Naive B cell (primary cell): ENCODE measurements around the gene MTOR. TPM values are rescaled to one million over a fixed set of nuclear protein-coding genes. Genes with fewer than 3 reads are reported as not detected.
"Not testable (repeated sequence)": the region's sequence is repeated elsewhere in the genome, so short reads cannot be mapped to it uniquely, and the experiment has no call there.

Source experiments
- ATAC-seq, 2 donors: fragments of 150-1000 bp; cut with Tn5 transposase; 2 replicates each; pipeline ENCODE4 v1.10.0; 2021; ENCODE audit warnings: low read depth in 2 of 2, mild to moderate bottlenecking in 2 of 2, moderate library complexity in 2 of 2
- DNase-seq: peaks from one replicate; pipeline ENCODE4 v3.0.0; 2022
- H3K27ac Mint-ChIP-seq, 6 donors: one replicate each; pipeline ENCODE4 v1.8.0; 2020 to 2022; ENCODE audit warnings: mild to moderate bottlenecking in 6 of 6, mixed read lengths in 6 of 6, moderate library complexity in 5 of 6, inconsistent platforms in 2 of 6
- H3K27me3 Mint-ChIP-seq, 3 donors: one replicate each; pipeline ENCODE4 v1.8.0; 2021 to 2022; ENCODE audit warnings: mixed read lengths in 3 of 3, mild to moderate bottlenecking in 1 of 3
- H3K36me3 Mint-ChIP-seq, 2 donors: one replicate each; pipeline ENCODE4 v1.8.0; 2020 to 2022; ENCODE audit warnings: mixed read lengths in 2 of 2, inconsistent platforms in 1 of 2, mild to moderate bottlenecking in 1 of 2
- H3K4me1 Mint-ChIP-seq, 3 donors: one replicate each; pipeline ENCODE4 v1.8.0; 2020 to 2022; ENCODE audit warnings: mixed read lengths in 3 of 3, inconsistent platforms in 1 of 3, mild to moderate bottlenecking in 1 of 3, moderate library complexity in 1 of 3
- H3K4me3 Mint-ChIP-seq, 8 donors: one replicate each; pipeline ENCODE4 v1.8.0; 2020 to 2022; ENCODE audit warnings: mild to moderate bottlenecking in 8 of 8, mixed read lengths in 8 of 8, moderate library complexity in 8 of 8, inconsistent platforms in 2 of 8
- H3K9me3 Mint-ChIP-seq, 7 donors: one replicate each; pipeline ENCODE4 v1.8.0; 2020 to 2022; ENCODE audit warnings: mixed read lengths in 7 of 7, mild to moderate bottlenecking in 5 of 7, inconsistent platforms in 2 of 7, moderate library complexity in 1 of 7
- polyA plus RNA-seq, 6 donors: library from polyadenylated mRNA; unstranded; fragments of 300-500 nt; fragmentation: Illumina TruSeq; gene quantifications; one replicate each; pipeline ENCODE4 v1.2.3, GENCODE V29; 2021; ENCODE audit warnings: low read depth in 6 of 6

MTOR gene
- polyA plus RNA-seq, 6 donors from 2014 or later, result 0.88 to 10.3 (median 4.6) TPM

DNA sequence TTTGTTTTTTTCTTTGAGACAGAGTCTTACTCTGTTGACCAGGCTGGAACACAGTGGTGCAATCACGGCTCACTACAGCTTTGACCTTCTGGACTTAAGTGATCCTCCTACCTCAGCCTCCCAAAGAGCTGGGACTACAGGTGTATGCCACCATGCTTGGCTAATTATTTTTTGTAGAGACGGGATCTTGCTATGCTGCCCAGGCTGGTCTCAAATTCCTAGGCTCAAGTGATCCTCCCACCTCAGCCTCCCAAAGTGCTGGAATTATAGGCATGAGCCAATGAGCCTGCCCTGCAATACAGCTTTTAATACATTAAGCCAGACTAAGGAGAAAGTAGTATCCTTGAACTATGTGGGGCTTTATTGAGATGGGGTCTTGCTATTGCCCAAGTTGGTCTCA is 146.0 kb downstream of the MTOR start:
- Mint-ChIP-seq H3K27ac (no peak overlapping the region), H3K4me3 (no peak overlapping the region), H3K4me1 (no peaks in the 10 kb centered on the region), H3K27me3 (no peaks in the 10 kb centered on the region), H3K36me3 (peaks cover 15 to 34% of the 10 kb centered on the region in 2 donors), H3K9me3 (peaks cover 0 to 1% (median 0%) of the 10 kb centered on the region in 7 donors)
- ATAC-seq (no peak), DNase-seq (no peak)

DNA sequence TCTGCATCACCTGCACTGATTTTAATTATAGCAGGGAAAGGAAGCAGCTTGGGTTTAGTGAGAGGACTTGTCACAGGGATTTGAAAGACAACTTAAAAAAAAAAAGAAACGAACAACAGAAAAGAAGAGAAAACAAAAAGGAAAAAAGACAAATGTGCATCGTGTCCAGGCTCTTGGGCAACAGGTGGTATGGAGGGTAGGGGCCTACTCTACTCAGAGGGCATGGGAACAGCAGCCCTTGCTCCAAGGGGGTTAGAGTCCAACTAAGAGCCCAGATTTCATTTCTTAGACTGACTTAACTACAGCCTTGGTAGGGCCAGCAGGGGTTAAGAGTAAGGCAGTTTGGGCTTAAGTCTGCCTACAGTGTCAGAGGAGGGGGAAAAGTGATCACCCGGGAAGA is 147.4 kb downstream of the MTOR start:
- Mint-ChIP-seq H3K27ac (peak overlapping the region in 2 of 6 donors; percentile 67 to 73), H3K36me3 (peaks cover 15 to 33% of the 10 kb centered on the region in 2 donors), H3K4me3 (no peak overlapping the region), H3K4me1 (no peaks in the 10 kb centered on the region), H3K9me3 (peaks cover 0 to 1% (median 0%) of the 10 kb centered on the region in 7 donors), H3K27me3 (no peaks in the 10 kb centered on the region)
- DNase-seq, result no peak
- no peak for ATAC-seq

DNA sequence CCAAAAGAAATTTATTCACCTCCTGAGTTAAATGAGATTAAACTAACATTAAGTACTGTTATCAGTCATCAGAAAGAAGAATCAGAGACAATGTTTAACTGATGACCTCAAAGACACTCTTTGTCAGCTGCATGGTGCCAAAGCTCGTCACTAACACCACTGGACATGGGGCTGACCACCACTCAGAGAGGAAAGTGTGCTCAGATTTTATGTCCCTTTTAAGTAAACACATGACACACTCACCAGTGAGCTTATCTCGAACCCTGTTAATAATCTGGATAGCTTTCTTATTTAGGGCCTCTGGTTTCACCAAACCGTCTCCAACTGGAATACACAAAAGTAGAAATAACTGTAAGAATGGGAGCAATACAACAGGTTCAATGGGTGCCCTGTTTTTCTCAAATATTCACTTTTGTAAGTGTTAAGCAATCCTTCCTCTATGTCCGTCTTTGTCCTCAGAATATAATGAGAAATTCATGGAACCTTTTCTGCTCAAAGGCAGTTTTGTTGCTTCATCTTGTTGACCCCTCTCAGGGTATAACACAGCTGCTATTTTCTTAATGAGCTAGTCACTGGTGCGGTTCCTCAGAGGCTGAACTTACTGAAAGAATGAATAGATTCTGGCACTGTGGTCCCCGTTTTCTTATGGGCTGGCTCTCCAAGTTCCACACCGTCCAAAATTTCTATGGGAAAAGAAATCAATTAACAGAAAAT is 153.1 kb downstream of the MTOR start:
- ATAC-seq, result no peak
- H3K36me3 Mint-ChIP-seq, result peaks cover 20 to 37% of the 10 kb centered on the region in 2 donors
- H3K27me3 Mint-ChIP-seq, result no peaks in the 10 kb centered on the region
- H3K4me1 Mint-ChIP-seq, result no peaks in the 10 kb centered on the region
- no peaks in the 10 kb centered on the region for H3K9me3 Mint-ChIP-seq
- no peak for DNase-seq
- H3K4me3 Mint-ChIP-seq, result no peak overlapping the region
- no peak overlapping the region for H3K27ac Mint-ChIP-seq

DNA sequence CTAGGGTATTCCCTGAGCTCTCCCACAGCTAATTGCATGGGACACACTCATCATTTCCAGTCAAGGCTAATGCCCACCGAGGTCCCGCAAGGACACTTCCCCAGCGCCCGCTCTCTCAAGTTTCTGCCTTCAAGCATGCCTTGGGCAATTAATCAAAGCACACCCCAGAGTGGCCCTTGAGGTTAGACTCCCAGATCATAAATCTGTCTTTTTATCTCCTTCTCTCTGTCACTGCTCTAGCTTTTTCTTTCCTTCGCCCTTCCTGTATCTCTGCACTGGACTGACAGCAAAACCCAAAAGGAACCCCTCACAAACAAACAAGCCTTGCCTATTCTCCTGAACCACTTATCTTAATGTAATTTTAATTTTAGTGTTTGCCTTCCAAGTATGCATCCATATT is 154.8 kb downstream of the MTOR start:
- peaks cover 16 to 27% of the 10 kb centered on the region in 2 donors for H3K36me3 Mint-ChIP-seq
- no peak overlapping the region for H3K27ac Mint-ChIP-seq

DNA sequence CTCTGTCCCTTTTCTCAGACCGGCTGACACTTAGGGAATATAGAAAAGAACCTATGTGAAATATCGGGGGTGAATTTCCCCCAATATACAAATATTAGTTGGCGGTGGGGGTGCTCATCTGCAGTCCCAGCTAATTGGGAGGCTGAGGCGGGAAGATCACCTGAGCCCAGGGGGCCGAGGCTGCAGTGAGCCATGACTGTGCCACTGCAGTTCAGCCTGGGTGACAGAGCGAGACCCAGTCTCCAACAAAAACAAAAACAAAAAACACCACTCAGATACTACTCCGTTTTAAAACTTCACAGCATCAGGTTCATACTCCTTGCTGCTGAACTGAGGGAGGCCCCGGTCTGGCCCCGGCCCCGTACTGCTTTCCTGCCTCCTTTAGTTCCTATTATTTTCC is 156.8 kb downstream of the MTOR start:
- ATAC-seq, result no peak
- no peaks in the 10 kb centered on the region for H3K9me3 Mint-ChIP-seq

More for the DNA sequence above, 154.8 kb downstream of the MTOR start:
- DNase-seq (no peak), ATAC-seq (no peak)
- Mint-ChIP-seq H3K4me3 (no peak overlapping the region), H3K4me1 (no peaks in the 10 kb centered on the region), H3K9me3 (no peaks in the 10 kb centered on the region), H3K27me3 (no peaks in the 10 kb centered on the region)

DNA sequence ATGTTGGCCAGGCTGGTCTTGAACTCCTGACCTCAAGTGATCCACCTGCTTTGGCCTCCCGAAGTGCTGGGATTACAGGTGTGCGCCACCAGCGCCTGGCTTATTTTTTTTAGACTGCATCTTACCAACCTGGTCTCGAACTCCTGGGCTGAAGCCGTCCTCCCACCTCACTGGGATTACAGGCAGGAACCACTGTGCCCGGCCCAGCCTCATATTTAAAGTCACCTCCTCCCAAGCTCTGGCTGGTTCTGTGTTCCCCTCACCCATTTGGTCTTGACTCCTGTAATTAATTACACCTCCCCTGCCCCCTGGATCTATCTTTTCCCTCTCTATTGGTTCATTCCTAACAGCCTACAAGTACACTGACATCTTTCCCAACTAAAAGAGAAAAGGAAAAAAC is 161.0 kb downstream of the MTOR start:
- Mint-ChIP-seq H3K4me3 (peak overlapping the region; percentile 41 to 86 (median 69)), H3K4me1 (peaks cover 6 to 19% (median 11%) of the 10 kb centered on the region in 3 donors), H3K27me3 (no peaks in the 10 kb centered on the region), H3K9me3 (no peaks in the 10 kb centered on the region), H3K36me3 (peaks cover 4 to 8% of the 10 kb centered on the region in 2 donors), H3K27ac (peak overlapping the region in 4 of 6 donors; percentile 48 to 87 (median 82))
- no peak for DNase-seq
- no peak for ATAC-seq

More for the DNA sequence above, 156.8 kb downstream of the MTOR start:
- H3K27me3 Mint-ChIP-seq, result no peaks in the 10 kb centered on the region
- H3K27ac Mint-ChIP-seq, result peak overlapping the region in 2 of 6 donors; percentile 29 to 41
- peak overlapping the region in 1 of 8 donors; percentile 33 for H3K4me3 Mint-ChIP-seq
- peaks cover 0 to 4% (median 0%) of the 10 kb centered on the region in 3 donors for H3K4me1 Mint-ChIP-seq
- DNase-seq, result no peak
- H3K36me3 Mint-ChIP-seq, result peaks cover 16 to 20% of the 10 kb centered on the region in 2 donors

DNA sequence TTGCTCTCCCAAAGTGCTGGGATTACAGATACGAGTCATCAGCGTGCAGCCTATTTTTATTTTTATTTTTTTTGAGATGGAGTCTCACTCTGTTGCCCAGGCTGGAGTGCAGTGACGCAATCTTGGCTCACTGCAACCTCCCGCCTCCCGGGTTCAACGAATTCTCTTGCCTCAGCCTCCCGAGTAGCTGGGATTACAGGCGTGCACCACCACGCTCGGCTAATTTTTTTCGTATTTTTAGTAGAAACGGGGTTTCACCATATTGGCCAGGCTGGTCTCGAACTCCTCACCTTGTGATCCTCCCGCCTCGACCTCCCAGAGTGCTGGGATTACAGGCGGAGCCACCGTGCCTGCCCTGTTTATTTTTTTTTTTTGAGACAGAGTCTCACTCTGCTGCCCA is 161.5 kb downstream of the MTOR start:
- H3K4me1 Mint-ChIP-seq, result peaks cover 6 to 19% (median 11%) of the 10 kb centered on the region in 3 donors
- peak overlapping the region in 1 of 6 donors; percentile 79 for H3K27ac Mint-ChIP-seq
- DNase-seq, H3K9me3 Mint-ChIP-seq, H3K36me3 Mint-ChIP-seq, ATAC-seq, H3K27me3 Mint-ChIP-seq: not testable (repeated sequence)
- peak overlapping the region in 4 of 8 donors; percentile 81 to 95 (median 90) for H3K4me3 Mint-ChIP-seq

DNA sequence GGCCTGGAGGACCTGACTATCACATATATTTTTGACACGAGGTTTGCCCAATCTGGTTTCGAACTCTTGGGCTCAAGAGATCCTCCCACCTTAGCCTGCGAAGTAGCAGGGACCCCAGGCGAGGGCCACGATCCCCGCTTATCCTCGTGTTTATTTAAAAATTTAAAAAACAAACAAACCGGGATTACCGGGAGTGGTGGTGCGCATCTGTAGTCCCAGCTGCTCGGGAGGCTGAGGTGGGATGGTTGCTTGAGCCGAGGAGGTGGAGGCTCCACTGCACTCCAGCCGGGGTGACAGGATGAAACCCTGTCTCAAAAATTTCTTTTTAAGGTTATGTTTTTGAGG is 162.2 kb downstream of the MTOR start:
- Mint-ChIP-seq H3K9me3 (no peaks in the 10 kb centered on the region), H3K4me1 (peaks cover 6 to 19% (median 11%) of the 10 kb centered on the region in 3 donors), H3K27me3 (no peaks in the 10 kb centered on the region), H3K27ac (peak overlapping the region in 5 of 6 donors; percentile 91 to 99 (median 94)), H3K4me3 (peak overlapping the region; percentile 94 to 97 (median 95)), H3K36me3 (no peaks in the 10 kb centered on the region)
- DNase-seq, result no peak
- no peak for ATAC-seq

DNA sequence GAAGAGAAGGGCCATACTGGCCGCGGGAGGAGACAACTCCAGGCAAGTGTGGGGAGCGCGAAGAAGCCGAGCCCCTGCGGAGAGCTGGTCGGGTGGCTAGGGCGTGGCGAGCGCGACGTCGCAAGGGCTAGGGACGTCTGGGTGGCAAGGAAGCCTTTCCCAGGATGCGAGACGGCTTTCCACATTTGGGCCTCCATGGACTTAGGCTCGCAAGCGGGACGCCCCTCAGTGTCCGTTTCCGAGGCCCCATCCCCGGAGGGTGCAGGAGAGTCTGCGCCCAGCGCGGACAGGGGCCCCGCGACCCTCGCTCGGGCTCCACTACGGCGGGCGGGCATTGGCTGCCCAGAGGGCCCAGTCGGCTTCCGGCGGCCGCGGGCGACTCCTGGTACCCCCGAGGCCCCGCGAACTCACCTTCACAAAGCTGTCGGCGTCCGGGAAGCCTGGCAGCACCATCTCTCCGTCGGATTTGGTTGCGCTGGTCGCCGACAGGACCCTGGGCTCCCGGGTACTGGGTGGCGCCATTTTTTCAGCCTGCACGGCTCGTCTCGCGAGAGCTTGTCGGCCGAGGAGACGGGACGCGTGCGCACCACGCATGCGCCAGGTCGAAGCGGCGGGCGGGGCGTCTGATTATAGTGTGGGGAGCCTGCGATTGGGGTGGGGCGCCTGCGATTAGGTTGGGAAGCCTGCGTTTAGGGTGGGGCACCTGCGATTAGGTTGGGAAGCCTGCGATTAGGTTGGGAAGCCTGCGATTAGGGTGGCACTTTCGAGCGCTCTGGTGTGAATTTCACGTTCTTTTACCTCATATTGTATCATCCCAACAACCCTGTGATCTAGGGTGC is 162.8 kb downstream of the MTOR start, which contains the start of gene EXOSC10:
Gene EXOSC10 (minus strand): TSS at position 560 of the 839 bp plus-strand sequence. CDS start 38 bp downstream, at position 522.
- Mint-ChIP-seq H3K27ac (peak within 1 kb of the TSS; percentile 91 to 99 (median 94)), H3K9me3 (no peaks in the 10 kb centered on the region), H3K4me1 (peaks cover 6 to 19% (median 11%) of the 10 kb centered on the region in 3 donors), H3K36me3 (no peaks in the 10 kb centered on the region), H3K27me3 (no peaks in the 10 kb centered on the region), H3K4me3 (peak within 1 kb of the TSS; percentile 94 to 97 (median 95))
- DNase-seq (peak; percentile 92), ATAC-seq (peak; percentile 96 to 98)

DNA sequence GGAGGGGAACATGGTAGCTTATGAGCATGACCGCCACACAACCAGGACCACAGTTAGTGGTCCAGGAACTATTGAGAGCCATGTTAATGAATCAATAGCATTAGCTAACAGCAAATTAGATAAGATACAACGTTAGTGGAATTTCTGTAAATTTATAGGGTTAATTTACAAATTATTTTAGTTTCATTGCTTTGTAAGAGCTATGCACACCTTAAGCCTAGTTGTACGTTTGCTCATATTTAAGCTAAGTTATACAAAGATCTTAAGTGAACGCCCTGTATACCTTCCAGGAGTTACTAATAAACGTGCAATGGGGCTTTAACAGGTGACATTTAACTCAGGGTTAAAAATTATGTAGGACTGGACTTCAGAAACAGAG is 163.4 kb downstream of the MTOR start:
- DNase-seq (no peak), ATAC-seq (no peak)
- peak overlapping the region; percentile 94 to 97 (median 95) for H3K4me3 Mint-ChIP-seq
- no peaks in the 10 kb centered on the region for H3K27me3 Mint-ChIP-seq
- no peaks in the 10 kb centered on the region for H3K36me3 Mint-ChIP-seq
- peak overlapping the region; percentile 79 to 99 (median 92) for H3K27ac Mint-ChIP-seq
- H3K4me1 Mint-ChIP-seq, result peaks cover 6 to 19% (median 11%) of the 10 kb centered on the region in 3 donors
- H3K9me3 Mint-ChIP-seq, result no peaks in the 10 kb centered on the region

DNA sequence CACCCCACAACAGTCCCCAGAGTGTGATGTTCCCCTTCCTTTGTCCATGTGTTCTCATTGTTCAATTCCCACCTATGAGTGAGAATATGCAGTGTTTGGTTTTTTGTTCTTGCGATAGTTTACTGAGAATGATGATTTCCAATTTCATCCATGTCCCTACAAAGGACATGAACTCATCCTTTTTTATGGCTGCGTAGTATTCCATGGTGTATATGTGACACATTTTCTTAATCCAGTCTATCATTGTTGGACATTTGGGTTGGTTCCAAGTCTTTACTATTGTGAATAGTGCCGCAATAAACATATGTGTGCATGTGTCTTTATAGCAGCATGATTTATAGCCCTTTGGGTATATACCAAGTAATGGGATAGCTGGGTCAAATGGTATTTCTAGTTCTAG is 178.6 kb downstream of the MTOR start:
- not testable (repeated sequence) for DNase-seq, H3K4me3 Mint-ChIP-seq, H3K4me1 Mint-ChIP-seq, H3K27ac Mint-ChIP-seq, H3K9me3 Mint-ChIP-seq, H3K27me3 Mint-ChIP-seq, ATAC-seq
- peaks cover 17 to 21% of the 10 kb centered on the region in 2 donors for H3K36me3 Mint-ChIP-seq

DNA sequence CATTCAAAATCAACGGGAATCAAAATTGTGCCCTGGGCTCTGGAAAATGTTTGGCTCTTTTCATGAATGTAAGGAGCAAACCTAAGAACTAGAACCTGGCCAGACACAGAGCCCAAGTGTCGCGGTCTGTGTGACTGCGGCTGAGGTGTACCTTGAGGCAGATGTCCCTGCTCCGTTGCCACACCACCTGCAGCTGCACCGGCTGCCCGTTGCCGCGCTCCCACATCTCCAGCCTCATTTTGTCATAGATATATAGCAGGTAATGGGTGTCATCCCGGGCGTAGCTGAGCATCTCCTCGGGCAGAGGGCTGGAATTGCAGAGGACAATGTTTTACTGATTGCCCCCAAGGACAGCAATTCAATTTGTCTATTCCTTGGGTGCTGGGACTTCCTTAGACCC is 181.4 kb downstream of the MTOR start:
- Mint-ChIP-seq H3K4me1 (no peaks in the 10 kb centered on the region), H3K4me3 (no peak overlapping the region), H3K9me3 (no peaks in the 10 kb centered on the region), H3K27me3 (no peaks in the 10 kb centered on the region), H3K36me3 (peaks cover 13 to 18% of the 10 kb centered on the region in 2 donors), H3K27ac (no peak overlapping the region)
- no peak for ATAC-seq
- DNase-seq, result no peak

DNA sequence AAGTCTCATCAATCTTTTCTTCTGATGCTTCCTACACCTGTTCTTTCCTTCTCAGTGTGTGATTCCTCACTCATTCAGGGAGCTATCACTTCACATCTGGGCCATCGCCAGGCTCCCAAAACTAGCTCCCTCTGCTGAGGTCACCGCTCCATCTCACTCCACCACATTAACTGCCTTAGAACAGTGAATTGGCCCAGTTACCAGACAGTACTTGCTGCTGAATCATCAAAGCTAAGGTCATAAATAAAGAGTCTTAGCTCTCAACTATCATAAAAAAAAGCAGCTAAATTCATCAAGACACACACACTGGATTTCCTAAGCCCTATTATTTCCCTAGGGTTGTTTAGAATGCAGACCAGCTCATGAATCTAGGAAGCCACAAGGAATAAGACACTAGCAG is 183.7 kb downstream of the MTOR start:
- Mint-ChIP-seq H3K27me3 (no peaks in the 10 kb centered on the region), H3K27ac (no peak overlapping the region), H3K36me3 (peaks cover 13 to 18% of the 10 kb centered on the region in 2 donors), H3K4me1 (no peaks in the 10 kb centered on the region), H3K9me3 (no peaks in the 10 kb centered on the region), H3K4me3 (no peak overlapping the region)
- DNase-seq (no peak), ATAC-seq (no peak)
